ENCODE data around the gene GGTA1.

DNA sequence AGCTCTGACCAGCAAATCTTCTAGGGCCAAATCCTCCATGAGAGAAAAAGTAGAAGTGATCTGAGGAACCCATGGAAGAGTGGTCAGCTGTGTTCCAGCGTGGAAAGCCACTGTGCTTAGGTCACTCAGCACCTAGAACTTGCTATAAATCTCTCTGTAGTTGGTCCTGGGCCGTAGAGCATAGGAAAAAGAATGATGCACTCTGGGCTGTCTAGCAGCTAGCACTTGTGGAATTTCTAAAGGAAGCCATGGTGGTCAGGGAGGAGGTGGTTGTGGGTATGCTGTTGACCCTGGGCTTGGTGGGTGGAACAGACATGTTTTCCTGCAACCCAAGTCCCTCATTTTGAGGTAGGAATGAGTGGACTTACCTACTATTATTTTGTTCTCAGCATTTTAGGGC lies 48.1 kb downstream of the GGTA1 start:
- TF ChIP-seq, protein P1, sequence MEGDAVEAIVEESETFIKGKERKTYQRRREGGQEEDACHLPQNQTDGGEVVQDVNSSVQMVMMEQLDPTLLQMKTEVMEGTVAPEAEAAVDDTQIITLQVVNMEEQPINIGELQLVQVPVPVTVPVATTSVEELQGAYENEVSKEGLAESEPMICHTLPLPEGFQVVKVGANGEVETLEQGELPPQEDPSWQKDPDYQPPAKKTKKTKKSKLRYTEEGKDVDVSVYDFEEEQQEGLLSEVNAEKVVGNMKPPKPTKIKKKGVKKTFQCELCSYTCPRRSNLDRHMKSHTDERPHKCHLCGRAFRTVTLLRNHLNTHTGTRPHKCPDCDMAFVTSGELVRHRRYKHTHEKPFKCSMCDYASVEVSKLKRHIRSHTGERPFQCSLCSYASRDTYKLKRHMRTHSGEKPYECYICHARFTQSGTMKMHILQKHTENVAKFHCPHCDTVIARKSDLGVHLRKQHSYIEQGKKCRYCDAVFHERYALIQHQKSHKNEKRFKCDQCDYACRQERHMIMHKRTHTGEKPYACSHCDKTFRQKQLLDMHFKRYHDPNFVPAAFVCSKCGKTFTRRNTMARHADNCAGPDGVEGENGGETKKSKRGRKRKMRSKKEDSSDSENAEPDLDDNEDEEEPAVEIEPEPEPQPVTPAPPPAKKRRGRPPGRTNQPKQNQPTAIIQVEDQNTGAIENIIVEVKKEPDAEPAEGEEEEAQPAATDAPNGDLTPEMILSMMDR (optimal IDR thresholded peaks at IDR 0.05 in 1 of 3, IDR thresholded peaks at IDR 0.05 in 1 of 3, conservative IDR thresholded peaks at IDR 0.05 in 1 of 3; ENCODE audit: extremely low read depth in 1 of 3, insufficient read depth in 2 of 3, low read length in 3 of 3) = no peak
- TF ChIP-seq EZH2 (IDR thresholded peaks at IDR 0.05; ENCODE audit: low read length) = no peak
